HG02884 (cell line): ENCODE results near the gene SLC25A44.
"Not testable (repeated sequence)": the region's sequence is repeated elsewhere in the genome, so short reads cannot be mapped to it uniquely, and the experiment has no call there.

ENCODE experiments used
- ATAC-seq: cut with Tn5 transposase; IDR thresholded peaks from one replicate; pipeline ENCODE4 v1.9.1; 2021; ENCODE audit warnings: mild to moderate bottlenecking, moderate library complexity; ENCODE audit not compliant: unreplicated experiment

The SLC25A44 gene

GRCh38 chr1:156162430-156163037 is 31.4 kb upstream of the SLC25A44 start:
- ATAC-seq = no peak

GRCh38 chr1:156163712-156164111 is 30.2 kb upstream of the SLC25A44 start:
- ATAC-seq = no peak

GRCh38 chr1:156164125-156164831 is 29.6 kb upstream of the SLC25A44 start:
- no peak for ATAC-seq

DNA sequence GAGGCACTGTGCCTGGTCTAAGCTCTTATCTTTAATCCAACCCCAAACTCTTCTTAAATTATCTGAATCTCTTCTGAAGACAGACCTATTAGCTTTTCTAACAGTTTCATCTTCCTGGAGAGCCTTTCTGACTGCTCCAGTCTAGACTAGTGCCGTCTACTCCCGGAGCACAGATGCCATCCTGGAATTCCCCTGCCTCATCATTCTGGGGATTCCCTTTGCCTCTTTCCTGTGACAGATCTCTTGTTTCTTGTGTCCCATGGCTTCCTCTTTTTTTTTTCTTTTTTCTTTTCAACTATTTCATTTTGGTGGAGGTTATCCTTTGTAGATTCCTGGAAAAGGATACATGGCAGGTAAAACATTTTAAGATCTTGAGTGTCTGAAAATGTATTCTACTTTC is 28.8 kb upstream of the SLC25A44 start:
- no peak for ATAC-seq

GRCh38 chr1:156167536-156167935 is 26.4 kb upstream of the SLC25A44 start:
- ATAC-seq = no peak

GRCh38 chr1:156172696-156173470 is 21.0 kb upstream of the SLC25A44 start:
- no peak for ATAC-seq

- ATAC-seq = no peak
These were observed 17.2 kb upstream of the SLC25A44 start for GRCh38 chr1:156176610-156177210.

DNA sequence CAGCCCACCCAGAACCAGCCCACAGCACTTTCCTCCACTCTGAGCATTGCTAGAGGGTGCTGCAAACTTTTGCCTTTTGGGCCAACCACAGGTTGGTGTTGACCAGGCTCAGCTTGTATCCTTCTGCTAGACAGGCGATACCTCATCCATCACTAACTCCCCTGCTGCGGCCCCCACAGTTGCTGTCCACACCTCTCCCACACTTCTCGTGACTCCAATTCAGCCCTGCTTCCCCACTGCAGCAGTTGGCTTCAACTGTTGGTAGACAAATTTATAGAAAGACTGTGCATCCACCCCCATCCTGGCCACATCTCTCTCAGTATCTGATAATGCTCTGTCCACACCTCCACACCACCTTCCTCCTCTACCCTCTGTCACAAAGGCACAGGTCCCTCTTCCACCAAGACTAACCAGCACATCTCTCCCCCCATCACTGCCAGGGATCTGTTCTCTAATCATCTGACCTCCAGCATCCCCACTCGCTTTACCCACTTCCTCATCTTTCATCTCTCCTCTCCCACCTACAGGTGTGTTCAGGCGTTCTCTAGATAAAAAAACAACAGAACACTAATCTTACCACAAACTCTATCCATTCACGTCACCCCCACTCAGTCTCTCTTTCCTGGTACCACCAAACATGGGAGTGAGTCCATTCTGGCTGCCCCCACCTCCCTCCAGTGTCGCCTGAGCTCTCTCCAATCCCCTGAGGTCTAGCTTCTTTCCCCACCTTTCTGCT is 15.8 kb upstream of the SLC25A44 start:
- ATAC-seq = no peak

DNA sequence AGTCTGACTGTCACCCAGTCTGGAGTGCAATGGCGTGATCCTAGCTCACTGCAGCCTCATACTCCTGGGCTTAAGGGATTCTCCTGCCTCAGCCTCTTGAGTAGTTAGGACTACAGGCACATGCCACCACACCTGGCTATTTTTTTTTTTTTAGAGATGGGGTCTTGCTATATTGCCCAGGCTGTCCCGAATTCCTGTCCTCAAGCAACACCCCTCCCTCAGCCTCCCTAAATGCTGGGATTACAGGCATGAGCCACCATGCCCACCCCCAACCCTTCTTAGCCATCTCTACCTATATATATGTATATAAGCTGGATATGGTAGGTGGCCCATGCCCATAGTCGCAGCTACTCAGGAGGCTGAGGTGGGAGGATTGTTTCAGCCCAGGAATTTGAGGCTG is 13.4 kb upstream of the SLC25A44 start:
- ATAC-seq = no peak

DNA sequence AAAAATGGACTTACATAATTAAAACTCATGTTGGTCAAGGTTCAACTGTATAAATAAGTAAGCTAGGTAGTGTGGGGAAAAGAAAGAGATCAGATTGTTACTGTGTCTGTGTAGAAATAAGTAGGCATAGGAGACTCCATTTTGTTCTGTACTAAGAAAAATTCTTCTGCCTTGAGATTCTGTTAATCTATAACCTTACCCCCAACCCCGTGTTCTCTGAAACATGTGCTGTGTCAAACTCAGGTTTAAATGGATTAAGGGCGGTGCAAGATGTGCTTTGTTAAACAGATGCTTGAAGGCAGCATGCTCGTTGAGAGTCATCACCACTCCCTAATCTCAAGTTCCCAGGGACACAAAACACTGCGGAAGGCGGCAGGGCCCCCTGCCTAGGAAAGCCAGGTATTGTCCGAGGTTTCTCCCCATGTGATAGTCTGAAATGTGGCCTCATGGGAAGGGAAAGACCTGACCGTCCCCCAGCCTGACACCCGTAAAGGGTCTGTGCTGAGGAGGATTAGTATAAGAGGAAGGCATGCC is 12.4 kb upstream of the SLC25A44 start:
- not testable (repeated sequence) for ATAC-seq

- not testable (repeated sequence) for ATAC-seq
These were observed 11.7 kb upstream of the SLC25A44 start for GRCh38 chr1:156182010-156182779.

- not testable (repeated sequence) for ATAC-seq
These were observed 7.3 kb upstream of the SLC25A44 start for GRCh38 chr1:156186347-156187177.

DNA sequence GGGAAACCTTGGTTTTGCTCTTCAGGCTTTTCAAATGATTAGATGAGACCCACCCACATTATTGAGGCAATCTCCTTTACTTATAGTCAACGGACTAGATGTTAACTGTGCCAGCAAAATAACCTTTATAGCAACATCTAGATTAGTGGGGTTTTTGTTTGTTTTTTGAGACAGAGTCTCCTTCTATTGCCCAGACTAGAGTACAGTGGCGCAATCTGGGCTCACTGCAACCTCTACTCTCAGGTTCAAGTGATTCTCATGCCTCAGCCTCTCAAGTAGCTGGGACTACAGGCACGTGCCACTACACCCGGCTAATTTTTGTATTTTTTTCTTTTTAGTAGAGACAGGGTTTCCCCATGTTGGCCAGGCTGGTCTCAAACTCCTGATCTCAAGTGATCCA is 3.6 kb upstream of the SLC25A44 start:
- ATAC-seq = not testable (repeated sequence)

DNA sequence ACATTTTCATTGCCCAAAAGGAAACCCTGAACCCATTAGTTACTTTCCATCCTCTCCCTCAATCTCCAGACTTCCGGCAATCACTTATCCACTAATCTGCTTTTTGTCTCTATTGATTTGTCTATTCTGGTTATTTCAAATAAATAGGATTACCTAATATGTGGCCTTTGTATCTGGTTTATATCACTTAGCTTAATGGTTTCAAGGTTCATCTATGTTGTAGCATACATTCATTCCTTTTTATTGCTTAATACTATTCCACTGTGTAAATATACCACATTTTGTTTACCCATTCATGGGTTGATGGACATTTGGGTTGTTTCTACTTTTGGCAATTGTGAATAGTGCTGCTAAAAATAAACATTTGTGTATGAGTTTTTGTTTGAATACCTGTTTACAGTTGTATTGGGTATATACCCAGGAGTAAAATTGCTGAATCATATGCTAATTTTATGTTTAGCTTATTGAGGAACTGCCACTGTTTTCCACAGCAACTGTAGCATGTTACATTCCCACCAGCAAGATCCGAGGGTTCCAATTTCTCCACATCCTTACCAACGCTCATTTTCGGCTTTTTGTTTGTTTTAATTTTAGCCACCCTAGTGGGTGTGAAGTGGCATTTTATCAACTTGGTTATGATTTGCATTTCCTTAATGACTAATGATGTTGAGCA is 2.5 kb upstream of the SLC25A44 start:
- no peak for ATAC-seq

DNA sequence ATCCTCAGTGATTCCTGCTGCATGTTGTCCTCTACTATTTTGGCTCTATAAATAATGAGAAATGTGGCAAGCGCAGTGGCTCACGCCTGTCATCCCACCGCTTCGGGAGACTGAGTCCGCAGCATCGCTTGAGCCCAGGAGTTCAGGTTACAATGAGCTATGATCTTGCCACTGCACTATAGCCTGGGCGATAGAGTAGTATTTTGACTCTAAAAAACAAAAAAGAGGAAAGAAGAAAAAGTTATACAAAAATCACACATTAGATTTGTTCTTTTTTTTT is 756 bp upstream of the SLC25A44 start:
- no peak for ATAC-seq

DNA sequence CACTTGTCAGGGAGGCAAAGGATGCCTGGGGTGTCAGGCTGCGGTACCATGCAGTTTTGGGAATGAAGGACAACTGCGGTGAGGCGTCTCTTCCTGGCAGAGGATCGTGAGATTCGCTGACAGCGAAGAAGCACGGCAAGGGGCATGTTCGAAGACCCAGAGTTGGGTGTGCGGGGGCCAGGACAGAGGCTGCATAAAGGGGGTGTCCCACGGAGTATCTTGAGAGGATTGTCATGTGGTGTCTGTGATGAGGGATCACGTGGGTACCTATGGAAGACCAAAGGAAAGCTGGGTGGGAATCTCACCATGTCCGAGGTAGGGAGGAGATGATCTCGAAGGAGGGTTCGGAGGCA is 372 bp downstream of the SLC25A44 start:
- no peak for ATAC-seq

DNA sequence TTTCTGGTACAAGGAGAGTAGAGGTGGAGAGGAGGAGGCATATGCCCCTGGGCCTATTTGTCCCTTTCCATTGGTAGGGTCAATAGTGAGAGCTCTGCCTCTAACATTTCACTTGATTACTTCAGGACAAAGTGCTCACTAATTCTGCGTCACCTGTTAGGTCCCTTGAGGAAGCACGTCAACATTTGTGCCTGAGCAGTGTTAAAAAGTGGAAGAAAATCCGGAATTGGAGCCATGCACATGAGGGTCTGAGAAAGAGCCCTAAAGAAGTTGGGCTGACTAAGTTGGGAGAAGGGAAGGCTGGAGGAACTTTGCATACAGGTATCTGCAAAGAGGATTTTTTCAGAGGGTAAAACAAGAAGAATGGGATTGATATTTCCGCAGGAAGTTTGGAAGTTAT is 1.9 kb downstream of the SLC25A44 start:
- ATAC-seq = no peak

- ATAC-seq = no peak
These were observed 2.5 kb downstream of the SLC25A44 start for GRCh38 chr1:156196445-156196844.

DNA sequence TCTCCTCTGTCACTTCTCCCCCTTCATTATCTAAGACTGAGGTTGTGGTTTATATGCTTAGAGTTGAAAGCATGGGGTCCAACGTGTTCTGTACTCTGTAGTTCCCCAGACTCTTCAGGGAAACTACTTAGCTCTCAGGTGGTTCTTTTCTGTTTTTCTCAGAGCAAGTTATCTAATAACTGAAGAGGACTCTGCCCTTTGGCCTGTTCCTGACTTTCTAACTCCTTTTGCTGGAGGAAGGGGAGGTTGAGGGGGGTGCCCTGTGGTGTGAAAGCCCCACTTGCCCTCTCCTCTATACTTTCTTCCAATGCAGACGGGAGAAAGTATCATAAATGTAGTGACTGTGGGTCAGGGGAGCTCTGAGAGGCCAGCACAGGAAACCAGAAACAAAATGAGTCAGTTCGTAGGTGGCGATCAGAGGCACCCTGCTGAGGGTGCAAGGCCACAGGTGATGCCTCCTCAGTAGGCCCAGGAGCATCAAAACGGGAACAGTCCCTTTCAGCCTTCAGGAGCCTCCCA is 5.0 kb downstream of the SLC25A44 start:
- no peak for ATAC-seq
